ENCODE data around the gene P2RX3. TPM values are rescaled to one million over a fixed set of nuclear protein-coding genes. Genes with fewer than 3 reads are reported as not detected.

The P2RX3 gene
- total RNA-seq, 4 donors from 2014 or later, result not detected

- ATAC-seq, result peak; percentile 68 to 72
- H3K36me3 ChIP-seq, result peaks cover 0 to 45% of the 10 kb centered on the region in 2 donors
- no peaks in the 10 kb centered on the region for H3K9me3 ChIP-seq
- H3K27ac ChIP-seq, result peak overlapping the region; percentile 95 to 99 (median 97)
- H3K4me3 ChIP-seq, result peak overlapping the region; percentile 61 to 95 (median 84)
- H3K4me1 ChIP-seq, result peaks cover 40 to 53% of the 10 kb centered on the region in 2 donors
- in situ Hi-C loops (cut with MboI; ENCODE audit: low sequenced_read_pairs in 4 of 4), result loop anchor here in 3 of 4 donors (10.0 to 25.0 kb wide), 5 partner anchors 88 to 437 kb away; partner anchors contain the start of genes APLNR (in 1 of the 3), BTBD18 (in 1 of the 3), CTNND1 (in 1 of the 3) and YPEL4 (in 1 of the 3)
- TF ChIP-seq CTCF (IDR thresholded peaks at IDR 0.05 in 4 of 5, conservative IDR thresholded peaks at IDR 0.05 in 1 of 5) (no peak), POLR2A (IDR thresholded peaks at IDR 0.05) (peak in 1 of 2 donors; percentile 9)
- peak; percentile 88 to 89 for DNase-seq
- intact Hi-C loops (cut with DNase I; ENCODE audit: low total_unique reads), result loop anchor here (1.0 to 10.0 kb wide), 5 partner anchors 14 to 1253 kb away; partner anchors contain the start of genes SELENOH, TIMM10, ZDHHC5 and ZFP91
- H3K27me3 ChIP-seq, result no peaks in the 10 kb centered on the region
Measured at GRCh38 chr11:57325735-57326048, 12.5 kb upstream of the P2RX3 start.

- H3K36me3 ChIP-seq, result peaks cover 0 to 61% of the 10 kb centered on the region in 2 donors
- H3K27ac ChIP-seq, result peak overlapping the region; percentile 95 to 99 (median 97)
- intact Hi-C loops (cut with DNase I; ENCODE audit: low total_unique reads) (loop anchor here (5.0 to 10.0 kb wide), 3 partner anchors 205 to 417 kb away; partner anchors contain the start of genes SELENOH, TIMM10 and ZDHHC5), in situ Hi-C loops (cut with MboI; ENCODE audit: low sequenced_read_pairs in 4 of 4) (loop anchor here in 3 of 4 donors (10.0 to 25.0 kb wide), 5 partner anchors 90 to 435 kb away; partner anchors contain the start of genes APLNR (in 1 of the 3), BTBD18 (in 1 of the 3), CTNND1 (in 1 of the 3) and YPEL4 (in 1 of the 3))
- TF ChIP-seq CTCF (IDR thresholded peaks at IDR 0.05 in 4 of 5, conservative IDR thresholded peaks at IDR 0.05 in 1 of 5) (no peak), POLR2A (IDR thresholded peaks at IDR 0.05) (no peak)
- H3K27me3 ChIP-seq, result no peaks in the 10 kb centered on the region
- no peak for ATAC-seq
- H3K4me1 ChIP-seq, result peaks cover 26 to 33% of the 10 kb centered on the region in 2 donors
- no peak for DNase-seq
- no peaks in the 10 kb centered on the region for H3K9me3 ChIP-seq
- H3K4me3 ChIP-seq, result no peak overlapping the region
Measured at GRCh38 chr11:57327721-57328120, 10.4 kb upstream of the P2RX3 start.

- H3K9me3 ChIP-seq, result no peaks in the 10 kb centered on the region
- in situ Hi-C loops (cut with MboI; ENCODE audit: low sequenced_read_pairs in 4 of 4), result loop anchor here in 3 of 4 donors (25.0 kb wide), 4 partner anchors 93 to 432 kb away; partner anchors contain the start of genes APLNR (in 1 of the 3), BTBD18 (in 1 of the 3), CTNND1 (in 1 of the 3) and YPEL4 (in 1 of the 3)
- no peak for DNase-seq
- H3K27me3 ChIP-seq, result no peaks in the 10 kb centered on the region
- H3K27ac ChIP-seq, result no peak overlapping the region
- H3K36me3 ChIP-seq, result peaks cover 0 to 68% of the 10 kb centered on the region in 2 donors
- ATAC-seq, result no peak
- no peak overlapping the region for H3K4me3 ChIP-seq
- peaks cover 26 to 32% of the 10 kb centered on the region in 2 donors for H3K4me1 ChIP-seq
- intact Hi-C loops (cut with DNase I; ENCODE audit: low total_unique reads), result no loop called here
- TF ChIP-seq POLR2A (IDR thresholded peaks at IDR 0.05), result no peak
- TF ChIP-seq CTCF (IDR thresholded peaks at IDR 0.05 in 4 of 5, conservative IDR thresholded peaks at IDR 0.05 in 1 of 5), result no peak
Measured at GRCh38 chr11:57330029-57330428, 8.1 kb upstream of the P2RX3 start.

- Histone ChIP-seq H3K27me3 (no peaks in the 10 kb centered on the region), H3K36me3 (peaks cover 0 to 66% of the 10 kb centered on the region in 2 donors), H3K4me1 (peaks cover 19 to 25% of the 10 kb centered on the region in 2 donors), H3K9me3 (no peaks in the 10 kb centered on the region), H3K27ac (no peak overlapping the region), H3K4me3 (no peak overlapping the region)
- in situ Hi-C loops (cut with MboI; ENCODE audit: low sequenced_read_pairs in 4 of 4) (loop anchor here in 3 of 4 donors (25.0 kb wide), 4 partner anchors 94 to 431 kb away; partner anchors contain the start of genes APLNR (in 1 of the 3), BTBD18 (in 1 of the 3), CTNND1 (in 1 of the 3) and YPEL4 (in 1 of the 3)), intact Hi-C loops (cut with DNase I; ENCODE audit: low total_unique reads) (no loop called here)
- no peak for ATAC-seq
- TF ChIP-seq POLR2A (IDR thresholded peaks at IDR 0.05) (no peak), CTCF (IDR thresholded peaks at IDR 0.05 in 4 of 5, conservative IDR thresholded peaks at IDR 0.05 in 1 of 5) (no peak)
- no peak for DNase-seq
Measured at GRCh38 chr11:57331720-57332119, 6.4 kb upstream of the P2RX3 start.

All from gastrocnemius medialis (tissue), 4 donors.